ENCODE data around the gene GALNT2. TPM values are rescaled to one million over a fixed set of nuclear protein-coding genes. Genes with fewer than 3 reads are reported as not detected.

GALNT2 gene
- total and polyA plus RNA-seq, 9 of the 15 experiments (the other 6 are each of a cell fraction or from before 2014, with no cell fraction given): 1.6 to 106 (median 51.9) TPM

- TF ChIP-seq MGA (IDR thresholded peaks at IDR 0.05) (peak; percentile 52; the same call in 1 of the 2 replicates), RERE (CRISPR knock-in tag; IDR thresholded peaks at IDR 0.05; ENCODE audit: borderline replicate concordance) (no peak), CREB1 (IDR thresholded peaks at IDR 0.05) (no peak), CREB1 (CRISPR knock-in tag; IDR thresholded peaks at IDR 0.05) (no peak), BMI1 (IDR thresholded peaks at IDR 0.05; ENCODE audit: low read length) (no peak), ZNF3 (CRISPR knock-in tag; IDR thresholded peaks at IDR 0.05) (no peak), CC2D1A (IDR thresholded peaks at IDR 0.05) (no peak), TCF7 (IDR thresholded peaks at IDR 0.05; ENCODE audit: borderline replicate concordance) (no peak), KDM2B (CRISPR knock-in tag; IDR thresholded peaks at IDR 0.05) (no peak), POLR3G (IDR thresholded peaks at IDR 0.05; ENCODE audit: extremely low read depth, insufficient read length, insufficient replicate concordance) (no peak), ZNF431 (CRISPR knock-in tag; IDR thresholded peaks at IDR 0.05) (no peak), RB1 (IDR thresholded peaks at IDR 0.05; ENCODE audit: low read depth) (no peak), CREBBP (IDR thresholded peaks at IDR 0.05; ENCODE audit: low read depth, low read length) (no peak)
These were observed 59.6 kb downstream of the GALNT2 start (continued) for GRCh38 chr1:230126529-230127104.

Data from K562 (cell line).